Brain pericyte (primary cell): Measurements from ENCODE around the gene DLGAP1.

Source experiments
- DNase-seq: peaks from one replicate; pipeline ENCODE4 v3.0.0-alpha.2; 2012; ENCODE audit warnings: low read depth, low spot score

Gene DLGAP1

DNA sequence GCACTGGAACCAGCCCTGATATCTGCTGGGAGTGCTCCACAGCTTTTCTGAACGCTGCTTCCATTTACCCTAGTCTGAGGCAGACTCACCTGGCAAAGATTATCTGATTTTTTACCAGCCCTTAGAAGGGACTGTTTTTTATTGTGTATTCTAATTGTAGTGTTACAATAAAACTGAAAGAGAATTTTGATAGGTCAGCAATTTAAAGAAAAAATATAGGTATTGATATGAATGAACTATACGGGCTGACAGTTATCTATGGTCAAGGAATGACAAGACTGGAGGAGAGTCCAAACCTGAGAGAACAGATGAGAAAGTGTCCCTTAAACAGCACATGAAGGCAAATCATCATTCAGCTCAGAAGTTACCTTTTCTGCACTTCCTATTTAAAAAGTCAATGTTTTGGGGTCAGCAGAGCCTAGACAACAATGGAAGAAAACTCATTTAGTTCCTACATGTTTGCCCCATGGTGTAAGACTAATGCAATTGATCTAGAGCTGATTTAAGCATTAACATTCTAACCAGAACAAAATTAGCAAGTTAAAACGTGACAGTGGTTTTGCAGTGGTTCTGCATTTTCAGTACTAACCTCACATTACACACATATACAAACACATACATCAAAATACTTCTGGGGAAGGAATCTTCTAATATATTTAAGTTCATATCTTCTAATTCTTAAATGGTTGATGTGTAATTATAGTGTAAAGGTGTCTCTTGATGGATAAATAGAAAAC lies 504.3 kb downstream of the DLGAP1 start:
- DNase-seq: no peak

DNA sequence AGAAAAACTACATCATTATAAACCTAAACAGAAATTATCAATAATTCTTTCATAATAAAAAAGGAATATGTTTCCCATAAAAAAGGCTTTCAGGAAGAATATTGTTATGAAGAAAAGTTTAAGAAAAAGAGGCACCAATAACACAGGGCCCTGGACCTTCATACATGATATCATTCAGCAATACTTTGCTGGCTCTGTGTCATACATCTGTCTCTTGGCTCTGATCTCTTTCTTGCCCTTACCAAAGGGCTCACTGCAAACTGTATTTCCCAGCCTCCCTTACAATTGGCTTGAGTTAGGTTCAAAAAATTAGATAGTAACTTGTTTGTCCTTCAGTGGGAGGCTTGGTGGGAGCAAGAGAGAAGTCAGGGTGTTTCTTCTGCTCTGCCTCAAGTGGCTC lies 506.1 kb downstream of the DLGAP1 start:
- no peak for DNase-seq

DNA sequence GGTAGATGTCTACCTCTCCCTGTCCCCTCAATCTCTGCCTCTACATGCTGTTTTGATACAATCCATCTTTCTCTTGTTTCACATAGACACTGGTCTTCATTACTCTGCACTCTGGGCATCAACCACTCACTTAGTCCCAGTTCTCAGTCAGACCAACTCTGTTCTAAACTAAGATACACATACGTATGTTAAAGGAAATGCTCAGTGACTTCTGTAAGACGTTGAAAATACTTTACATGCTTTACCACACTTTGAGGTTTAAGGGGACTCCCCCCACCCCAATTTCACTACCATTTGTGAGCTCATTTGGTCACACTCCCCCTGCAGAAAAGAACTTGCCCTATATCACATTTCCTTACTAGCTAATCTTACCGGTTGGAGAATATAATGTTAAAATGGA lies 507.7 kb downstream of the DLGAP1 start:
- DNase-seq: no peak

DNA sequence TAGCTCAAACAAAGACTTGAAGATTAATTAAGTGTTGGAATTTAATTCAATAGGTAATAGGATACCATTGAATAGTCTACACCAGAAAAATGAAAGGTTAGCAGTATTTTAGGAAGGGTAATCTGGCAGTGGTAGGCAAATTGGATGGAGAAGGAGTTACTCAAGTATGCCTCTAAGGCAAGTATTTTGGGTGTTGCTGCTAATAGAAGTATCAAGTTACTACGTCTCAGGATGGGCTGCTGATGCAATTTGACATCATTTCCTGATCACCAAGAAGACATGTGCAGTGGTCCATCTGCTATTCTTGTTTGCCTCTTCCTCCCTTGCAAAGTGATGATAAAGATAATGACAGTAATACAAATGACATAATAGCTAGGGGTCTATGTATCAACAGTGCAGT lies 519.8 kb downstream of the DLGAP1 start:
- no peak for DNase-seq

DNA sequence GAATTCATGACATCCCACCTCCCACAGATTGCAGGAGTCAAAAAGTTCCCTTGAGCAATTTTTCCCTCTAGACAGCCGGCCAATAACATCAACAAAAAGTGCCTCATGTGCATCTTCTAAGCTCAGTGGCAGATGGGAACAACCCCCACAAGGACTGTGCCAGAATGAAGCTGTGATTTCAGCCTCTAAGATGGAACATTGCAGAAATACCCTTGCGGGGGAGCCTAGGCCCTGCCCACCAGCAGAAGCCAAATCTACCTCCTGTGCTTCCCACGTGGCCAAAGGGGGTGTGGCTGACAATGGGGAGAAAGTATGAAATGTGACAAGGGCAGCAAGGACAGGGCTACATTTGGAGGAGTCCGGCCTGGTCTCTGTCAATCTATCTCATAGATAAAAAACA lies 522.8 kb downstream of the DLGAP1 start:
- DNase-seq: no peak

DNA sequence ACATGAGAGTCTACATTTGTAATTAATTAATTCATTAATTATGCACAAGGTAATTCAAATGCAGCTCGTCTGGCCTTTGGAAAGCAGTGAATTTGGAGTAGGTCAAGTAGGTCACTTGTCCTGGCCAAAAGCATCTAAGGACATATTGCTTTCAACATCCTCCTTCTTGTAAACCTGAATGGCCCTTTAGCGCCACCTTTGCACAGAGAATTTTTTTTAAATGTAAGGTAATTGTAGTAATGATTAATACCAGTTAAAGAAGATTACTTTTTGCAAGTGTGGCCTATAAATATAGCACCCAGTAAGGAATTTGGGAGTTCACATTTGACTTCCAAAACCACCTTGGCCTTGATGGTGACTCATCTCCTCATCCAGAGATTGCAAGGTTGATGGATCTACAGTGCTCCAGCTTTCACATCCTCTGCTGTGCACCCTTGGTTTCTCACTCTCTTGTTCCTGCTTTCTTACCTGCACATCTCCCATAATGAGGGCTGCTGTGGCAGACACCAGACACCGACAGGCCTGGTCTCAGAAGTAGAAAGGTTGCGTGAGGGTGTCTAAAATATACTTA lies 523.5 kb downstream of the DLGAP1 start:
- no peak for DNase-seq

DNA sequence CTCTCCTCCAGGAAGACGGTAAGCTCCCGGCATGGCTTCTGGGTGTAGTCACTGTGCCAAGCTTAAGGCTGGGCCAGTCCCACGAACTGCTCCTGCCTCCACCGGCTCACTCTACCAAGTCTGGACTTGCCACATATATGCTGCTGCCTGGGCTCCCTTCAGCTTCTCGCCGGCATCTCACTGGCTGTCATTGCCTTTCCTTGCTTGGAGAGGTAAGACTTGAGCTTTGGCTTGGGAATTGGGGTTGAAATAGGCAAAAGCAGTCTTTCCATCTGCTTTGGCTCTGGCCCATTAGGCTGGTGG lies 524.1 kb downstream of the DLGAP1 start:
- DNase-seq: no peak

DNA sequence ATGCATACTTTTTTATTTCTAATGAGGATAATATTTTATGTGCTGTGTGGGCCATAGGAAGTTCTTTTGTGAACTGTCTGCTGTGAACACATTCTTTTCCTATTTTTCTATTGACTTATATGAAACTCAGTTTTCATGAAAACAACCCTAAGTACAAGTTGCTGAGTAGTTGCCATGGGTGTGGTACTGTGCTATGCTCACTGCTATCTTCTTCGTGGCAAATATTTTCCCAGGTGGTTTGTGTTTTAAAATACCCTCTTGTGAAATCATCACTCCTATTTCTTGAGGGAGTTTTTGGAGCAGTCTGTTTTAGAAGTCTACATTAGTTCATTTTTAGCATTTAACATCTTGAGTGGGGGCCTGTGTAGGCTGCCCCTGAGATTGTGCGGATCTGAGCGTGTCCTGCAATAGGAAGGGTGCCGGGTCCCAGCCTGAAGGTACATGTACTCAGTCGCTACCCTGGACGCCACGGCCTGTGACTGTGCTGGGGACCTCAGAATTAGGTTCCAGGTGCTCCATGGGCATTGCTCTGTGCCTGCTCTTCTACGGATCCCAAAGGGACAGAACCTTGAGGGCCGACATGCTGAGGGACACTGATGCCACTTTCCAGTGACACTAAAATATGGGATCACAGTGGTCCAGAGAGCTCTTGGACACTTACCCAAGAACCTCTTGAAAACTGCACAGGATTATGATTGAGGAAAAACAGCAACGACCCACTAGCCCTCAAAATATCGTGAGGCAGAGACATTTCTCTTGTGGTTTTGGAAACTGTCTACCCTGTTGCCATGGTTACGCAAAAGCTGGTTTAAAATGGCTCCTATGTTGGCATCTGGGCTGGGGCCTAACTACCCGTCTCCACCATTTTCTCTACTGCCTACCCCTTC lies 524.7 kb downstream of the DLGAP1 start:
- no peak for DNase-seq

DNA sequence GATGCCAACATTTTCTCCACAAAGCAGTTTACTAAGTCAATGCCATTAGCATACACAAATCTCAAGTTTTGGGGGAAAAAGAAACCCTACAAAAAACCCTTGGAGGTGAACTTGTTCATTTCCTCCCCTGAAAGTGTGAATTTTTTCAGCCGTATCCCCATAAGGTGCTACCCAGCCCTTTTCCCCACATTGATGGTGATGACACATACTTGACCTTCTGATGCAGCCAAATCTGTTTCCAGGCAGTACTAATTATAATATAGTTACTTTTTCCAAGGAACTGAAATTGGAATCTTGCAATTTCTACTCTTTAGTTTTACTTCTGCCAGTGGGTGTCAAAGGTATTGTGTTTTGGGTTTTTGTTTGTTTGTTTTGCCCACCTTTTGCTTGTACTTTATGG lies 530.7 kb downstream of the DLGAP1 start:
- DNase-seq: no peak

DNA sequence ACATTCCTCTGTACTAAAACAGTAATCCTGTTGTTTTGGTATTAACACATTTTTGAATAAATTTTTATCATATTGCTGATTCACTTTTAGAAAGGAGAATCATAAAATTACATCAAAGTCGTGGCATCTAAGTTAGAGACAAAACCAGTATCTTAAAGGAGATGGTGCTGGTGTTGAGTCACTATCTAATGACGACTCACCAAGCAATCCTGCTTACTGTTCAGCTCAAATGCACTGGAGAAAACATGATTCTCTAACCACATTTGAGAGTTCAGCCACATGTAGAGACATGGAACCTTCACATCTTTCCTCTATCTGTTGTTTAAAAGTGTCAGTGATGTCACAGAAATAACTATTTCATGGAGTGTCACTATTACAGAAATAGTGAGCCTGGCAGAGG lies 531.4 kb downstream of the DLGAP1 start:
- DNase-seq: no peak

DNA sequence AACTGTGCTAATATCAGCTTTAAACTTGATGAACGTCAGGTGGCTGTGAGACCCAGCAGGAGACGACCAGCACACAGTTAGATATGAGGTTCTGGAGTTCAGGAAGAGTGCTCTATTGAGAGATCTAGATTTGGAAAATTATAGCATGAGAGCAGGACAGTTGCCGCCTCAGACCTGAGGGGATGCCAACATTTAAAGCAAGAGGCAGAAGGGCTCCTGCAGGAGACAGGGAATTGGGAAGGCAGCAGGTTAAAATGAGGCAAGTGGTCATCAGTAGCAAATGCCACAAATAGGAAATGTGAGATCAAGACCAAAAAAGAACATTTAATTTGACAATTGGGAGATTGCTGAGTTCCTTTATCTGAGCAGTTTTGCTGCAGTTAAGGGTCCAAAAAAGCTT lies 533.3 kb downstream of the DLGAP1 start:
- DNase-seq: no peak

DNA sequence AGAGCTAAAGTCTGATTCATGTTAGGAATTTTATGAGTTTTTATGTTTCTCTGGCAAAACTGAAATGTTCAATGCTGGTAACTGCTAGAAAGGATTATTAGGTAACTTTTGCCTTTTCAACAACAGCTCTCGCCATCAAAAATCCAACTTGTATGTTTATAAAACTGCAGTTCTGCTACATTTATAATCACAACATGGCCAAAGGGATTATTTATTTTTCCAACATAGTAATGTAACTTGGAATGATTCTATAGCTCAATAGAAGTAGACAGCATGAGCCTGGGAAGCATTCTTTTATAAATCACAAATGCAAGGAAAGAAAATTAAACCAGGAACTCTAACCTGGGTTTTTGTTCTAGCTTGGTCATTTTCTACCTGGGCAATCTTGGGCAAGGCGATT lies 534.3 kb downstream of the DLGAP1 start:
- DNase-seq: no peak

DNA sequence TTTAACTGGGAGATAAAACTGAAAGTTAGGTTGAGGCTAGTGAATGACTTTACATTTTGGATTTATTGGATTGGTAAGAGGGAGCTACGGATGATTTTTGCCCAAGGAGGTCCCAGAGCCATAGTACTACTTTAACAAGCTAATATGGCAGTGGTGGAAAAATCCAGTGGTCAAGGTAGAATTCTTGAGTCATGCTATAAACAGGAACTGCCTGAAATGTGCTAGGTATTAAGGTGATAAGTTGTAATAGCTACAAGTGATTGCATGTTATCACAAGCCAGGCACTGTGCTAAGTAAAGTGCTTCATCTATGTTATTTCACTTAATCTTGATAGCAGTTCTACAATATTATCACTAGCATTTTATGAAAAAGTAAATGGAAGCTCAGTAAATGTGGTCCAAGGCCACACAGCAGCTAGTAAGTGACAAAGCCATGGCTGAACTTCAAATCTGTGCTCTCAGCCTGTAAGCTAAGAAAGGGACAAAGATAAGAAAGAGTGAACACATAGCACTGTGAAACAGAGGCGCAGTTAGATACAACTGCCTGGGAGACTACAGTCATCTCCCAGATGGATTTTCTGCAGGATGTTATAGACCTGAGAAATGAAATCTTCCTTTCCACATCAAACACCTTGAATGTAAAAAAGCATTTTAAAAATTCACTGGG lies 535.6 kb downstream of the DLGAP1 start:
- DNase-seq: no peak

DNA sequence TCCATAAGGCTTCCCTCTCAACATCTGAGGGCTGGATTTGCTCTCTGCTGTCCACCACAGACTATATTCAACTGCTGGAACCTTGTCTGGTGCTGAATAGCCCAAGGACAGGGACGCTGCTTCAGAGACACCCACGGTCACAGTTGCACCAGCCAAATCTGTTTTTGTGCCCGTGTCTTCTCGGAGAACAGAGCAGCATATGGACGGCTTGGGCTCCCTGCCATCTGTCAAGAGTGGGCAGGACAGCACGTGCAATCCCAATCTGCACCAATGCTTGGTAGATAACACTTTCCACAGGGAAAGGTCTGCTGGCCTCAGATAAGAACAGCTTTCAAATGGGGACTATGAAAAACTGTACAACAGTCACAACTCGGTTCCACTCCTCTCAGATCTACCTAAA lies 539.0 kb downstream of the DLGAP1 start:
- no peak for DNase-seq

DNA sequence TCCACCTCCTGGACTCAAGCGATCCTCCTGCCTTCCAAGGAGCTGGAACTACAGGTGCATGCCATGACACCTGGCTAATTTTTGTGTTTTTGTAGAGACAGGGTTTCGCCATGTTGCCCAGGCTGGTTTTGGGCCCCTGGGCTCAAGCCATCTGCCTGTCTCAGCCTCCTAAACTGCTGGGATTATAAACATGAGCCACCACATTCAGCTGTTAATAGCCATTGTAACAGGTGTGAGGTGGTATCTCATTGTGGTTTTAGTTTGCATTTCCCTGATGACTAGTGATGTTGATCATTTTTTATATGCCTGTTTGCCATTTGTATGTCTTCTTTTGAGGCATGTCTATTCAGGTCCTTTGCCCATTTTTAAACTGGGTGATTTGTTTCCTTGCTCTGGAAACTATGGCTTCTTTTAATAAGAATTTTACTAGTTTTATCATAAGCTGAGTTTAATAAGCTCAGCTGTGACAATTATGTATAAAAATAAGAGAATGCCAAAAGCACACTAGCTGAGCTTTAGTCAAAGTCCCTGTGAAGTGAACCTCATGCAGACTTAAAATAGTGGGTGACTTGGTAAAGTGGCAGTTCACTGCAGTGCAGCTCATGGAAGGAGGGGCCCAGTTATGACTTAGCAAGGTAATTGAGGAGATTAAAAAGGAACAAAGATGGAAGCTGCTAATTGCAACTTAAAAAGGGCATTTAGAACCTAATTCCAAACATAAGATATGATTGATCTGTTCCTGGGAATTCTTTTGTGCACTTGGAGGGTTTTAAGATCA lies 540.1 kb downstream of the DLGAP1 start:
- DNase-seq: no peak

DNA sequence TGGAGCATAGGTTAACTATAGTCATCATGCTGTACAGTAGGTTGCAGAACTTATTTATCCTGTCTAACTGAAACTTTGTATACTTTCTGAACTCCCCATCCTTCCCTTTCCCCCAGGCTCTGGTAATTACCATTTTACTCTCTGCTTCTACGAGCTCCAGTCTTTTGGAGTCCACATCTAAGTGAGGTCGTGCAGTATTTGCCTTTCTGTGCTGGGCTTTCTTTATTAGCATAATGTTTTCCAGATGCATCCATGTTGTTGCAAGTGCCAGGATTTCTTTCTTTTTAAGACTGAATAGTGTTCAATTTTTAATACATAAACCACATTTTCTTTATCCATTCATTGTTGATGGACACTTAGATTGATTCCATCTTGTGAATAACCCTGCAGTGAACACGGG lies 541.0 kb downstream of the DLGAP1 start:
- no peak for DNase-seq

DNA sequence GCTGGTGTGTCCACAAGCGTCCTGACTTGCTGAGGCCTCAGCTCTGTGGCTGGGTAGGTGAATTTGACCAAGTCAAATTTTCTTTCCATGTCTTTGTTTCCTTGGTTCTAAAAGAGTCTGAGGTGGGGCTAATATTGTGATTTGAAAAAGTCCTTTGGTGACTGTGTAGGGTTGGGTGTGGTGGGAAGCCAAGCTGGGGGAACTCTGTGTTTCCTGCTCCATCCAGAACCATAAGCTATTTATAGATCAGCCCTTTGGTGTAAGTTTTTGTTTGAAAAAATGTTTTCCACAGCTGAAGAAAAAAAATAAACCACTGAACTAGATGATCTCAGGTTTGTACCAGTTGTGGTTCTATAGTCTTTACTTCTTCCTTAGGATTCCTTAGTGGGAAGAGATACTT lies 542.4 kb downstream of the DLGAP1 start:
- DNase-seq: no peak

DNA sequence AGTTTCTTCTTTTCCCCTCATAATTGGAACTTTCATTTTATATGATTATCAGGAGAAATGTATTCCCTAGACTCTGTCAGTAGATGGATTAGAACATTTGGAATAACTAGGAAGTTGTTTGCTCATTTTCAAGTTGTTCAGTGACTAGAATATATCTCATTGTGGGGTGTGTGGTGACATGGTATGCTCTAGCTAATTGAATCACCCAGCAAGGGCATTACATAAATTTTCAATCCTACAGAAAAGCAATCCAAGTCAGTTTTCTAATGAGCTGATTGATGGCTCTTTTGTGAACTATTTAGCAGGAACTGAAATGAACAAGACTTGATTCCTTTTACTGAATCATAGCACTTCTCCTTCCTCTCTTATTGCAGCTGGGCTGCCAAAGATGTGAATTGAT lies 543.7 kb downstream of the DLGAP1 start:
- no peak for DNase-seq

DNA sequence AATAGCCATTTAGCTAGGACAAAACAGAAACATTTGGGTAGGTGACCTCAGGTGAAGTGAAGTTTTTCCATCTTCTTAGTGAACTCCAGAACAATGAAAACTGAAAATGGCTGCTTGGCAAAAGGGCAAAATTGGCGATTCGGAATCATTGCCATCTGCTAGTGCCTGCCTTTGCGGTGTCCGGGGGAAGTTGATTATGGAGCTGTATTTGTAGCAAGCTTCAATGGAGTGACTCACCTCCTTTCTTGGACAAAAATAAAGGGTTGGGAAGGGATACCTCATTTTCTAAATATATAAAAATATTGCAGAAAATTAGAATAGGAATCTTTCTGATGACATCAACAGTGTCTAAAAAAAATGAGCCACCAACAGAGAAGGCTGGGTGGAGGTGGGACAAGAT lies 544.6 kb downstream of the DLGAP1 start:
- DNase-seq: no peak

DNA sequence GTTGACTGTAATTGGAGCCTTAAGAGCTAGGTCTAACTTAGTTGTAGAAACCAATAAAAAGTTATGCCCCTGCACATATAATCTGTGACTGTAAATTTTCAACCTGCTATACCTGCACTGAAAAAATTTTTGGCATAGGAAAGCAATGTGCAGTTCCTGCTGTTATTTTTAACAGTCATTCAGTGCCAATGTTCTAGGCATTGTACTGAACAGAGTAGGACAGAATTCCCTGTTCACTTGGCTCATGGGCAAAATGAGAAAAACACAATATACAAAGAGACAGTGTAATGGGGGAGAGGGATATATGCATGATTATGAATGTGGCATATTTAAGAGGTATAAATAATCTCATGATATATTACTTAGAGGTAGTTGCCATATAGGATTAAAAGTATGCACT lies 547.2 kb downstream of the DLGAP1 start:
- DNase-seq: no peak

DNA sequence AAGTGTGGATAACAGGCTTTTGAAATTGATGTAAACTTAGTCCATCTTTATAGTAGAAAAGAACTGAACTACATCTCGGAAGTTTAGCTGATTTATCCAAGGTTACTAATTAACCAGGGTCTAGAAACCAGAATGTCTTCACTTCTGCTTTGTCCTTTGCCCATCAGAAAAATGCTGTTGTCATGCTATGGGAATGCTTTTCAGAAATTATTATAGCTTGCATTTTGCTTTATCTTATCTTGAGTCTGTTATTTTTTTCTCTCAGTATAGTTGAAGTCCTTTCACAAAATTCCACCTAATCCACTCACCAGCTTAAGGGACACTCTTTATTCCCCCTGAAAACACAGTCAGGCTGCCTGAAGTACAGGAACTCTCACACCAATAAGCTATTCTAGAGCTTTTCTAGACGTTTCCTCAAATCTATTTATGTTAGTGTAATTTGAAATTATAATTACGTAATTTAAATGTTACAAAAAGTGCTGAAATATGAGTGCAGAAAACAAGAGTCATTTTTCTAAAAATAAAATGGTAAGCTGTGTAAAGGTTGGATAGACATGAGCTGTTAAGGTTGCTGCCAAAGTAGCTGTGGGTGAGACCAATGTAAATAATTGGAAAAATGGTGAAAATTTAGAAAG lies 548.9 kb downstream of the DLGAP1 start:
- no peak for DNase-seq
